Measurements from ENCODE around the gene PLXNB2. TPM values are rescaled to one million over a fixed set of nuclear protein-coding genes. Genes with fewer than 3 reads are reported as not detected.

PLXNB2 gene
- total RNA-seq, 3 donors from 2014 or later: 232 to 318 (median 250) TPM

- intact Hi-C loops (cut with DNase I, micrococcal nuclease): no loop called here
- TF ChIP-seq CTCF (IDR thresholded peaks at IDR 0.05): no peak
- DNase-seq (no peak), ATAC-seq (no peak)
- H3K4me3 ChIP-seq: no peak overlapping the region
- H3K36me3 ChIP-seq (ENCODE audit: low read depth): peaks cover 11% of the 10 kb centered on the region
- no peaks in the 10 kb centered on the region for H3K9me3 ChIP-seq
- H3K4me1 ChIP-seq (ENCODE audit: low read depth): no peaks in the 10 kb centered on the region
These were observed 26.1 kb downstream of the PLXNB2 start for GRCh38 chr22:50281384-50281760.

- DNase-seq (no peak), ATAC-seq (no peak)
- H3K4me1 ChIP-seq (ENCODE audit: low read depth): no peaks in the 10 kb centered on the region
- intact Hi-C loops (cut with DNase I, micrococcal nuclease): no loop called here
- H3K9me3 ChIP-seq: no peaks in the 10 kb centered on the region
- TF ChIP-seq CTCF (IDR thresholded peaks at IDR 0.05): no peak
- H3K36me3 ChIP-seq (ENCODE audit: low read depth): peaks cover 11% of the 10 kb centered on the region
- H3K4me3 ChIP-seq: no peak overlapping the region
These were observed 26.6 kb downstream of the PLXNB2 start for GRCh38 chr22:50280708-50281383.

GRCh38 chr22:50280022-50280707, 27.3 kb downstream of the PLXNB2 start:
- no peak for ATAC-seq

GRCh38 chr22:50278956-50279619, 28.4 kb downstream of the PLXNB2 start:
- H3K4me1 ChIP-seq (ENCODE audit: low read depth): no peaks in the 10 kb centered on the region

More at GRCh38 chr22:50280022-50280707, 27.3 kb downstream of the PLXNB2 start:
- Histone ChIP-seq H3K4me1 (ENCODE audit: low read depth) (no peaks in the 10 kb centered on the region), H3K36me3 (ENCODE audit: low read depth) (peaks cover 11% of the 10 kb centered on the region), H3K4me3 (no peak overlapping the region), H3K9me3 (no peaks in the 10 kb centered on the region)
- intact Hi-C loops (cut with DNase I, micrococcal nuclease): no loop called here
- no peak for DNase-seq
- no peak for TF ChIP-seq CTCF (IDR thresholded peaks at IDR 0.05)

GRCh38 chr22:50278461-50278860, 29.0 kb downstream of the PLXNB2 start:
- no peaks in the 10 kb centered on the region for H3K4me1 ChIP-seq (ENCODE audit: low read depth)
- peaks cover 8% of the 10 kb centered on the region for H3K36me3 ChIP-seq (ENCODE audit: low read depth)
- no peaks in the 10 kb centered on the region for H3K9me3 ChIP-seq
- DNase-seq (no peak), ATAC-seq (no peak)
- H3K4me3 ChIP-seq: no peak overlapping the region
- TF ChIP-seq CTCF (IDR thresholded peaks at IDR 0.05): no peak
- intact Hi-C loops (cut with DNase I, micrococcal nuclease): loop anchor here (5.0 kb wide), 2 partner anchors 44 to 49 kb away; partner anchors contain the start of gene DENND6B (in 1 of the 2)

More at GRCh38 chr22:50278956-50279619, 28.4 kb downstream of the PLXNB2 start:
- TF ChIP-seq CTCF (IDR thresholded peaks at IDR 0.05): no peak
- DNase-seq (no peak), ATAC-seq (no peak)
- no peaks in the 10 kb centered on the region for H3K9me3 ChIP-seq
- intact Hi-C loops (cut with DNase I, micrococcal nuclease): loop anchor here (5.0 kb wide), 2 partner anchors 43 to 48 kb away; partner anchors contain the start of gene DENND6B (in 1 of the 2)
- no peak overlapping the region for H3K4me3 ChIP-seq
- H3K36me3 ChIP-seq (ENCODE audit: low read depth): peaks cover 11% of the 10 kb centered on the region

Data from mucosa of descending colon (tissue), 3 donors.